HG03342 (cell line): ENCODE results near the gene CYP3A4.
"Not testable (repeated sequence)": the region's sequence is repeated elsewhere in the genome, so short reads cannot be mapped to it uniquely, and the experiment has no call there.

Experiments used
- ATAC-seq: cut with Tn5 transposase; IDR thresholded peaks from one replicate; pipeline ENCODE4 v1.9.1; 2021; ENCODE audit warnings: mild to moderate bottlenecking, moderate library complexity; ENCODE audit not compliant: unreplicated experiment

The CYP3A4 gene

DNA sequence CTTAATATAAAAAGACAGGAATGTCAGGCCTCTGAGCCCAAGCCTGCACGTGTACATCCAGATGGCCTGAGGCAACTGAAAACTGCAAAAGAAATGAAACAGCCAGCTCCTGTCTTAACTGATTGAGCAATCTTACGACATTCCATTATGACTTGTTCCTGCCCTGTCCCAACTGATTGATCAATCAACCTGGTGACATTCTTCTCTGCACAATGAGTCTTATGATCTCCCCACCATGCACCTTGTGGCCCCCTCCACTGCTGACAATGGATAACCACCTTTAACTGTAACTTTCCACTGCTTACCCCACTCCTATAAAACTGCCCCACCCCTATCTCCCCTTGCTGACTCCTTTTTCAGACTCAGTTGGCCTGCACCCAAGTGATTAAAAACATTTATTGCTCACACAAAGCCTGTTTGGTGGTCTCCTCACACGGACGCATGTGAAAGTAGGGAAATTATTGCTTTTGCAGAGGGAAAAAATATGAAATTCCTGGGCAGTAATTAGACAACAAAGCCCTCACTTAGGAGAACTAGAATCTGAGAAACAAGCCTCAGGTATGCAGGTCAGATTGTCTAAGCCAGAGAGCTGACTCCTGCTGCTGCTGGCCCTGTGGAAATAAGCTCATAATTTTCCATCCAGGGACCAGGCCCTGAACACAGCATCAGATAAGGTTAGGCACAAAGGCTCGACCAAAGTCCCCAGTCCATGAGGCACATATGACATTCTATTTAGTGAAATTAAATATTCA lies 54.3 kb downstream of the CYP3A4 start:
- ATAC-seq, result no peak

DNA sequence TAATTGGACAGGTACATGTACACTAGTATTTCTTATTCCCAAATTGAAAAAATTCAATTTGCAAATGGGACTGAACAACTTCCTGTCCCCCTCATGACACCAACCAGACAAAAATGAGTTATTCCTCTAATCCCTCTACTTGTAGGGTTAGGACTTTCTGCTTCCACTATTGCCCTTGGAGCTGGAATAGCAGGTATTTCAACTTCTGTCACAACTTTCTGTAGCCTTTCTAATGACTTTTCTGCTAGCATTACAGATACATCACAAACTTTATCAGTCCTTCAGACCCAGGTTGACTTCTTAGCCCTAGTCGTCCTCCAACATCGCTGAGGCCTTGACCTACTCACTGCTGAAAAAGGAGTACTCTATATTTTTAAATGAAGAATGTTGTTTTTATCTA lies 55.4 kb downstream of the CYP3A4 start:
- no peak for ATAC-seq

DNA sequence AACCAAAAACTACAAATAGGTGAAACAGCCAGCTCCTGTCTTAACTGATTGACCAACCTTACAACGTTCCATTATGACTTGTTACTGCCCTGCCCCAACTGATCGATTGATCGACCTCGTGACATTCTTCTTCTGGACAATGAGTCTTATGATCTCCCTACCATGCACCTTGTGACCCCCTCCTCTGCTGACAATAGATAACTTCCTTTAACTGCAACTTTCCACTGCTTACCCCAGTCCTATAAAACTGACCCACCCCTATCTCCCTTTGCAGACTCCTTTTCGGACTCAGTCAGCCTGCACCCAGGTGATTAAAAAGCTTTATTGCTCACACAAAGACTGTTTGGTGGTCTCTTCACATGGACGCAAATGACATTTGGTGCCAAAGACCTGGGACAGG lies 60.8 kb downstream of the CYP3A4 start:
- not testable (repeated sequence) for ATAC-seq

GRCh38 chr7:99720800-99721595 lies 63.0 kb downstream of the CYP3A4 start:
- ATAC-seq, result no peak

DNA sequence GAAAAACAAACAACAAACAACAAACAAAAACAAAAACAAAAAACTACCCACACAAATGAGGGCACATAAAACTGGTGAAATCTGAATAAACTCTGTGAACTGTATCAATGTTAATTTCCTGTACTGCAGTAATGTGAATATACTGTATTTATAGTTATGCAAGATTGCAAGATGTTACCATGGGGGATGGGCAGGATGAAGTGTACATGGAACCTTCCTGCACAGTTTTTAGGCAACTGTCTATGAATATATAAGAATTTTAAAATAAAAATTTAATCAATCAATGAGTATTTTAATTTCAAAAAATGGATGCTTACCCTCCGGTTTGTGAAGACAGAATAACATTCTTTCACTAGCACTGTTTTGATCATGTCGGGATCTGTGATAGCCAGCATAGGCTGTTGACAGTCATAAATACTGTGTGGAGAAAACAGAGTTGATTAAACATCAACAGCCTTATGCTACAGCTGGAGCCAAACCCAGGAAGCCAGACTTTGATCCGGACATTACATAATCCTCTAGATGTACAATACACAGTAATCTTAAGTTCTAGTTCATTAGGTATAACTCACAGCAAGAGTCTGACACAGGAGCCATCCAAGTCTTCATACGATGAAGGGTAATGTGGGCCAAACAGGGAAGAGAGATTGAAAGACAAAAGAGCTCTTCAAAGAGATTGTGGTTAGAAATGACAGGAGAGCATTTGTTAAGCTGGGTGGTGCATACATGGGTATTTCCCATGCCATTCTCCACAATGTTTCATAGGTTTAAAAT lies 63.8 kb downstream of the CYP3A4 start:
- no peak for ATAC-seq

GRCh38 chr7:99713995-99714570 lies 69.9 kb downstream of the CYP3A4 start:
- no peak for ATAC-seq

DNA sequence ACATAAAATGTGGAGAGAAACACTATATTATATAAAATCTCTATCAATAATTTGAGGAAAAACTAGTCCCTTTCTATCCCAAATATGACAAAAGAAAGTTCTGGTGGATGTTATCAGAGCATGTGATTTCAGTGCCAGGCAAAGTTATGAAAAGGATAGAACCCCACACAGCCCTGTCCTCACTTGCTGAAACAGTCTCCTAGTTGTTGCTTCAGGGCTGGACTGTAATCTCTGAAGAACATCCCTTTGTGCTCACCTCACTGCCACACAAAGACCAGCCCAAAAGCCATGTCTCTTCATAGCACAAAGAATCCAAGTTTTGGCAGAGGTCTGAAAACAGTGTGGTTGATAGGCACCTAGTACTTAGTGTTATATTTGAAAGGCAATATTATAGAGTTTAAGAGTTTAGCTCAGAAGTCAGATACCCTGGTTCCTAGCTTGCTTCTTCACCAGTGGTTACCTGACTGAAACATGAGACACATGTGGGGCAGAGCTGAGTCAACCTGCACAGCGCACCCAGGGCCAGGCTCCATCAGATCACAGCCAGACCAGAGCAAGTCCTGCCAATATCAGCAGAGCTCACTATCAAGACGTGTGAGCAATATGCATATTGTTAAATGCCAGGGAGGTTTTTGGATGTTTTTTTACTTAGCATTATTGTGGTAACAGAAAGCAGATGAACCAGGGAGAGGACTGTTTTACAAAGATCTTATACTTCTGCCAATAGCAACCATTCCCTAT lies 74.0 kb downstream of the CYP3A4 start:
- ATAC-seq, result no peak

- ATAC-seq, result no peak
These were observed 74.7 kb downstream of the CYP3A4 start for GRCh38 chr7:99709260-99709659.

DNA sequence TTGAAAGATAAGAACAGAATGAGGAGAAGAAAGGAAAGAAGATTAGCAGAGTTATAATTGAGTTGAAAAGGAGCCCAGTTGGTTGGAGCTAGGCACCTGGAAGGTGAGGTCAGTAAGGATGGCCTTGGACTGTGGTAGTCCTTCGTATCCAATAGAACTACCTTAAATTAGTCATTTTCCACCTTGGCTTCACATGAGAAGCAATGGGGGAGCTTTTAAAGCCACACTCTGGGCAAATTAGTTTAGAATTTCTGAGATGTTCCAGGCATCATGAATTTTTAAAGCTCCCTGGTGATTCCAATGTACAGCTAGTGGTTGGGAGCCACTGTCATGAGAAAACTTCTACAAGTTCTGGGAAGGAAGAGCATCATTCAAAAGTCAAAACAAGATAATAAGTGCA lies 76.9 kb downstream of the CYP3A4 start:
- ATAC-seq, result no peak
